Right renal pelvis (tissue), 4 donors: ENCODE measurements around the gene LARGE2. TPM values are rescaled to one million over a fixed set of nuclear protein-coding genes. Genes with fewer than 3 reads are reported as not detected.
"Not testable (repeated sequence)": the region's sequence is repeated elsewhere in the genome, so short reads cannot be mapped to it uniquely, and the experiment has no call there.

Source experiments
- DNase-seq, 4 donors: peaks; one replicate each; pipeline ENCODE4 v3.0.0-alpha.2; 2013; ENCODE audit warnings: low read depth in 4 of 4, low spot score in 3 of 4, missing footprints in 1 of 4
- polyA plus RNA-seq, 4 donors: library from polyadenylated mRNA; unstranded; fragments of 120-200 nt; gene quantifications; one replicate each; pipeline ENCODE4 v1.2.1, GENCODE V29; 2013; ENCODE audit not compliant: insufficient read length in 4 of 4

The LARGE2 gene
- polyA plus RNA-seq, 4 donors: 21.0 to 25.6 (median 22.8) TPM

DNA sequence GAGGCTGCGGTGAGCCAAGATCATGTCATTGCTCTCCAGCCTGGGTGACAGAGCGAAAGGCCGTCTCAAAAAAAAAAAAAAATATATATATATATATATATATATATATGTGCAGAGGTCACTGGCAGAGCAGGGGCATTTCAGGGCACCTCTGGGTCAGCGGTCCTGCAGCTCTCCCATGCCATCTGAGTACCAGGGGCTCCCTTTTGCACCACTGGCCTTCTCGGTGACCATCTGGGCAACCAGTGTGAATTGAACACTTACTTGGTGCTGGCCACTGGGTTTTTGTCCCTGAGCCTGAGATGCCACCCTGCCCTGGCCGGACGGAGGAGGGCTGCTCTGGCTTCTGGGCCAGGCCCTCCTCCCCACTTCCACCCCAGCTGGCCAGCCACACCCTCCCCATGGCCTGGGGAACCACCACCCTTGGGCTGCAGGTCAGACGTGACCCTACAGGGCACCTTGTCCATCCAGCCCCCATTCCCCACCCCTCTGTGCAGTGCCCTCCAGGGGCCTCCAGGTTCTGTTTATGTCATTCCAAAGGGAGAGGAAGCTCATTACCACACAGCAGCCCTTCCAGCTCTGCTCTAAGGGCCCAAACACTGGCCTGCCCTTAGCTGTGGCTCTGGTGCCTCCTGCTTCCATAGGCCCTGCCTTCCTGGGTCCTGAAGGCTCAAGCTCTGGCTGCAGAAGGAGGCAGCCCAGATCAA is 26.8 kb upstream of the LARGE2 start:
- DNase-seq: no peak

- DNase-seq: peak in 1 of 4 donors; percentile 65
These were observed 26.0 kb upstream of the LARGE2 start for GRCh38 chr11:45896422-45896984.

DNA sequence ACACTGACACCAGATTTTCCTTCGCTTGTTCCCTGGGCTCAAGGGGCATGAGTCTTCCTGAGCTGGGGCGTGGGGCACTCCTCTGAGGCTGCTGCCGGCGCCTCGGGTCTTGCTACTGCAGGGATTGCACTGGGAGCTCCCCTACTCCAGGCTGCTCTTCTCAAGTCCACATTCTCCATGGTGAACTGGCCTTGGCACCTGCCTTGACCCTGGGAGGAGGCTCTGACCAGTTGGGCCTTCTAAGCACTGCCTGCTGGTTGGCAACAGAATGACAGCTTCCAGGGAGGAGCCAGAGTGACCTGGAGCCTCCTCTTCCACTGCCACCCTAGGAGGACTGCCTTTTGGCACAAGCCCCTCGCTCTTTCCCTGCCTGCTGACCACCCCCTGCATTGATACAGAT is 24.9 kb upstream of the LARGE2 start:
- DNase-seq: no peak

DNA sequence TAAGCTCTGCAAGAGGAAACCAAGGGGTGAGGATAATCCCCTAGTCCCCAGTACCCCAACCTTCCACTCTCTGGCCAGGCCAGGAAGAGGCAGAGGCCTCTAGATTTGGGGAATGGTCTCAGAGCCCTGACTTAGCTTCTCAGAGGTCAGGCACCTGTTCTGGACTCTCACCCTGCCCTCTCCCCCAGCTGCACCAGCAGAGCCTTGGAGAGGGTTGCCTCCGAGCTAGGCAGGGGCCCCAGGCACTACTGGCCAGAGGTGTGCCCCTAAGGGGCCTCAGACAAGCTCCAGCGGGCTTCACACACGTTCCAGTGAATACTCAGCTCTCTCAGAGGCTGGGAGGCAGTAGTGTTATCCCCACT is 23.4 kb upstream of the LARGE2 start:
- DNase-seq: no peak

- peak in 3 of 4 donors; percentile 79 to 83 (median 83) for DNase-seq
These were observed 22.8 kb upstream of the LARGE2 start for GRCh38 chr11:45899448-45900174.

DNA sequence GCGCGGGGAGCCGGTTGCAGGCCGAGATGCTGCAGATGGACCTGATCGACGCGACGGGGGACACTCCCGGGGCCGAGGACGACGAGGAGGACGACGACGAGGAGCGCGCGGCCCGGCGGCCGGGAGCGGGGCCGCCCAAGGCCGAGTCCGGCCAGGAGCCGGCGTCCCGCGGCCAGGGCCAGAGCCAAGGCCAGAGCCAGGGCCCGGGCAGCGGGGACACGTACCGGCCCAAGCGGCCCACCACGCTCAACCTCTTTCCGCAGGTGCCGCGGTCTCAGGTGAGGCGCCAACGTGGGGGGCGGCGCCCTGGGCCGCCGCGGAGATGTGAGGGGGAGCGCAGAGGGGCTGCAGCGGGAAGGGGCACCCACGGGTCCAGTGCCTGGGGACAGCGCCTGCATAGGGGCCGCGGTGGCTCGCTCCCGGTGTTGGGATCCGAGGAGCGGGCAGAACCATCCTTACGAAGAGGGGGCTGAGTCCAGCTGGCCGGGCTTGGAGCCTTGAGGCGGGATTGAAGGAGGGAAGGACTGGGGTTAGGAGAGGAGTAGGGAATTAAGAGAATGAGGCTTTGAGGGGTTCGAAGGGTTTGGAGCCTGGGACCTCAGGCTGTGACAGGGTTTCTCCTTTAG is 22.2 kb upstream of the LARGE2 start:
- not testable (repeated sequence) for DNase-seq

DNA sequence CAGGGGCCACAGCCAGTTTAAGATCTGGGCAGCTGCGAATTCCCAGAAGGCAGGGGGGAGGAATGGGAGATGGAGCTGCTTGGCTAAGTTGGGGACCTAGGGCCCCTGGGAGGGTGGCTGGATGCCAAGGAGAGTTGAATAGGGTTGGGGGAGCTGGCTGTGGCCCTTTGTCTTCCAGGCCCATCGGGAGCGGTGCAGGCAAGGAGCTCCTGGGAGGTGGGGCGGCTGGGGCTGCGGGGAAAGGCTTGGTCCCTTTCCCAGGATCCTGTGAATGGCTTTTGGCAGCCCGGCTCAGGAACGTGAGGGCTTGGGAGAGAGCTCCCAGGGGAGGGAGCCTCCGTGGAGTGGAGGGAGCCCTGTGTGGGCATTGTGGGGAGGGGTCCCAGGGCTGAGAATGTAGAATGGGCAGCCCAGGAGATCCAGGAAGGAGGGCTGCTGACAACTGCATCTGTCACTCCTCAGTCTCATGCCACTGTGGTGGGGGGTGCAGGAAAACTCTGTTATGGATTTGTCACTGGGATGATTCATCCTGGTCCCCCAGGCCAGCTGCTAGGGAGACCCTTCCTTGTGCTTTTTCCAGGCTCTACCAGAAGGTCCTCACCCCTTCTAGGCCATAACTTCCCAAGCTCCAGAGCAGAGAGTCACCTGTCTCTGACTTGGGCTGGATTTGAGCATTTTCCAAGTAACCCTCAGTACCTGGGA is 21.4 kb upstream of the LARGE2 start:
- DNase-seq: no peak

- no peak for DNase-seq
These were observed 20.8 kb upstream of the LARGE2 start for GRCh38 chr11:45901626-45902025.

GRCh38 chr11:45902452-45903380 is 19.7 kb upstream of the LARGE2 start:
- no peak for DNase-seq

GRCh38 chr11:45904309-45904915 is 18.0 kb upstream of the LARGE2 start:
- no peak for DNase-seq

- DNase-seq: no peak
These were observed 17.4 kb upstream of the LARGE2 start for GRCh38 chr11:45905095-45905494.

- DNase-seq: not testable (repeated sequence)
These were observed 16.9 kb upstream of the LARGE2 start for GRCh38 chr11:45905576-45905975.

- DNase-seq: no peak
These were observed 16.3 kb upstream of the LARGE2 start for GRCh38 chr11:45906096-45906682.

- DNase-seq: no peak
These were observed 15.4 kb upstream of the LARGE2 start, which contains the start of gene FREY1 for GRCh38 chr11:45906965-45907611. TSS of gene FREY1 (minus strand) at chr11:45907271. CDS start at chr11:45907245, 26 bp downstream.

GRCh38 chr11:45907911-45908370 is 14.5 kb upstream of the LARGE2 start:
- no peak for DNase-seq

- no peak for DNase-seq
These were observed 12.6 kb upstream of the LARGE2 start for GRCh38 chr11:45909594-45910475.

DNA sequence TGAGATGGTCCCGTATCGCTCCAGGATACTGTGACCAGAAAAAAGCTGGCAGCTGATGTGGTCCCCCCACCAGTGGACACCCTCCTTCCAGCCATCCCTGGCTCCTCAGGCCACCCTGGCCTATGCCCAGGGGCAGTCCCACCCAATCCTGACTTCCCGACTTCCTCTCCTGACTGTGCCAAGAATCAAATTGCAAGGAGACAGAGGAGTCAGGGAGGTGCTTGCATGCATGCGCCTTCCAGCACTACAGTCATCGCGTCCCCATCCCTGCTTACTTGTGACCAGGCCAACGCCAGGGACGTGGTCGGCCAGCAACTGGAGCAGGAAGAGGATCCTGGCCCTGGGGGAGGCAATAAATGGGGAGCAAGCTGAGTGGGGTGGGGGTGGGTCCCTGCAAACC is 11.8 kb upstream of the LARGE2 start:
- no peak for DNase-seq
